ENCODE results near the gene TMEM163. TPM values are rescaled to one million over a fixed set of nuclear protein-coding genes. Genes with fewer than 3 reads are reported as not detected.

Gene TMEM163
- total RNA-seq, 4 donors from 2014 or later, result 0.34 to 1.2 TPM; not detected in 2

DNA sequence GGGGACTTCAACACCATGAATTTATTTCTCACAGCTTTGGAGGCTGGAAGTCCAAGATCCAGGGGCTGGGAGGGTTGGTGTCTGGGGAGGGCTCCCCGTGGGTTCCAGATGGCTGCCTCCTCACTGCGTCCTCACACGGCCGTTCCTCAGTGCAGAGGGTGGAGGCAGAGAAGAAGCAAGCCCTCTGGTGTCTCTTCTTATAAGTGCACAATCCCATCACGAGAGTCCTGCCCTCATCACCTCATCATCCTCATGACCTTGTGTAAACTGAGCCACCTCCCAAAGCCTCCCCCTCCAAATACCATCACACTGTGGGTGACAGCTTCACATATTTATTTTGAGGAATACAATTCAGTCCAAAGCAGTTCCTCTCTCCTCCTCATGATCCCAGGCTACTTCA is 26.3 kb downstream of the TMEM163 start:
- no peaks in the 10 kb centered on the region for H3K36me3 ChIP-seq
- no peak for DNase-seq
- H3K4me3 ChIP-seq, result no peak overlapping the region
- no peaks in the 10 kb centered on the region for H3K9me3 ChIP-seq
- TF ChIP-seq, protein P1, sequence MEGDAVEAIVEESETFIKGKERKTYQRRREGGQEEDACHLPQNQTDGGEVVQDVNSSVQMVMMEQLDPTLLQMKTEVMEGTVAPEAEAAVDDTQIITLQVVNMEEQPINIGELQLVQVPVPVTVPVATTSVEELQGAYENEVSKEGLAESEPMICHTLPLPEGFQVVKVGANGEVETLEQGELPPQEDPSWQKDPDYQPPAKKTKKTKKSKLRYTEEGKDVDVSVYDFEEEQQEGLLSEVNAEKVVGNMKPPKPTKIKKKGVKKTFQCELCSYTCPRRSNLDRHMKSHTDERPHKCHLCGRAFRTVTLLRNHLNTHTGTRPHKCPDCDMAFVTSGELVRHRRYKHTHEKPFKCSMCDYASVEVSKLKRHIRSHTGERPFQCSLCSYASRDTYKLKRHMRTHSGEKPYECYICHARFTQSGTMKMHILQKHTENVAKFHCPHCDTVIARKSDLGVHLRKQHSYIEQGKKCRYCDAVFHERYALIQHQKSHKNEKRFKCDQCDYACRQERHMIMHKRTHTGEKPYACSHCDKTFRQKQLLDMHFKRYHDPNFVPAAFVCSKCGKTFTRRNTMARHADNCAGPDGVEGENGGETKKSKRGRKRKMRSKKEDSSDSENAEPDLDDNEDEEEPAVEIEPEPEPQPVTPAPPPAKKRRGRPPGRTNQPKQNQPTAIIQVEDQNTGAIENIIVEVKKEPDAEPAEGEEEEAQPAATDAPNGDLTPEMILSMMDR (IDR thresholded peaks at IDR 0.05), result no peak
- TF ChIP-seq POLR2A (IDR thresholded peaks at IDR 0.05), result no peak
- intact Hi-C loops (cut with DNase I; ENCODE audit: low total_unique reads), result no loop called here
- no peaks in the 10 kb centered on the region for H3K4me1 ChIP-seq
- H3K27me3 ChIP-seq, result no peaks in the 10 kb centered on the region
- H3K27ac ChIP-seq, result no peak overlapping the region

DNA sequence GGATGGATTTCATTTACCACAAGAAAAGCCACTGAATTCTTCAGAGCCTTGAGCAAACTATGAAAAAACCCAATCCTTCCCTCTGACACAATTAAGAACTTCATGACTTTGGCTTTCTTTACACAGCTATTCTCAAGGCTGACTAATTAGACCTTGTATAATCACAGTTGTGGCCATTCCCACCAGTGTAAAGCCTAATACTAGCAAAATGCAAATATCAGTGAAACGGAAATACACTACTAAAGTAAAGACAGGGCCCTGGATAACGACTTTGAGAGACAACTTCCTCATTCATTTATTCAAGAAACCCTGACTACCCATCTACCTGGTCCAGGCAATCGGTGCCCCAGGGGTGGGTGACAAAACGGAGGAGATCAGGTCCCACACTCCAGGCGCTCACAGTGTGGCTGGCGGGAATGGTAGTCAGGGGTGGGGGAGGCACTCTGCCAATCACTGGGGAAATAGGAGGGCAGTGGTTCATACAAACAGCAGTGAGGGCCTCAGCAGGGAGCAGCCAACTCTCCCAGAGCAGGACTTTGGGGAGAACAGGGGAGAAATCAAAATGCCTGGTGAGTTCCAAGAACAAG is 28.1 kb downstream of the TMEM163 start:
- TF ChIP-seq, protein P1 (IDR thresholded peaks at IDR 0.05), result no peak
- no peak for TF ChIP-seq POLR2A (IDR thresholded peaks at IDR 0.05)
- DNase-seq, result no peak
- Histone ChIP-seq H3K4me3 (no peak overlapping the region), H3K4me1 (no peaks in the 10 kb centered on the region), H3K27ac (no peak overlapping the region), H3K36me3 (no peaks in the 10 kb centered on the region), H3K27me3 (no peaks in the 10 kb centered on the region), H3K9me3 (no peaks in the 10 kb centered on the region)
- intact Hi-C loops (cut with DNase I; ENCODE audit: low total_unique reads), result no loop called here

DNA sequence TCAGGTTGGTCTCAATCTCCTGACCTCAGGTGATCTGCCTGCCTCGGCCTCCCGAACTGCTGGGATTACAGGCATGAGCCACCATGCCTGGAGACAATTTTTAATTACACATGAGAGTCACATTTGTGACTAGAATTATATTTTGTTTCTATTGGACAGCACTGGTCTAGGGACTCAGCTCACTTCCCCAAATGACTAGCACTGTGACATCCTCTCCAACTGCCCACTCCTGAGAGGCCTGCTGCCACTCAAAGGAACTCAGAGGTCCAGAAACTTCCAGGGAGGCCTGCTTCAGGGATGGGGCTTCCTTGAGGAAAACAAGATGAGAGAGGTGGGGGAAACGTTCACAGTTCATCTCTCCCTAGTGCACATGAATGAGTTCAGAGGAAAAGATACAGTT is 29.5 kb downstream of the TMEM163 start:
- TF ChIP-seq, protein P1 (IDR thresholded peaks at IDR 0.05), result no peak
- TF ChIP-seq POLR2A (IDR thresholded peaks at IDR 0.05), result no peak
- intact Hi-C loops (cut with DNase I; ENCODE audit: low total_unique reads), result no loop called here
- Histone ChIP-seq H3K27ac (no peak overlapping the region), H3K9me3 (no peaks in the 10 kb centered on the region), H3K4me1 (no peaks in the 10 kb centered on the region), H3K27me3 (no peaks in the 10 kb centered on the region), H3K36me3 (no peaks in the 10 kb centered on the region), H3K4me3 (no peak overlapping the region)
- DNase-seq, result no peak

DNA sequence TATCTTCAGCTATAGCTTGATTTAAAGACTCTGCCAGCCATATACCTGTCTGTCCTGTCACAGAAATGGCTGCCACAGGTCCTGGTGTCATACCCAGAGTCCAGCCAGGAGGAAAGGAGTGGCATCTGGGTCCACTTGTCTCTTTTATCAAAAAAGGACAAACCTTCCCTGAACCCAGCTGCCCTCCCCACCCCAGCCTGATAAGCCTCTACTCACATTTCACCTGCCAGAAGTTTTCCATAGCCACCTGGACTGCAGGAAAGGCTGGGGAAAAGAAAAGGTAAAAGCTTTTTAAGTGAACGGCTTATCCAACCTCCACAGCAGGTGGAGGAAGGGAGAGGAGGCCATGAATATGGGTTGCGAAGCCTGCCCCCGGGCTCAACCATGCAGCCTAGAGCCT is 32.8 kb downstream of the TMEM163 start:
- DNase-seq, result no peak
- H3K36me3 ChIP-seq, result no peaks in the 10 kb centered on the region
- H3K9me3 ChIP-seq, result no peaks in the 10 kb centered on the region
- TF ChIP-seq, protein P1 (IDR thresholded peaks at IDR 0.05), result no peak
- no peak for TF ChIP-seq POLR2A (IDR thresholded peaks at IDR 0.05)
- no peak overlapping the region for H3K27ac ChIP-seq
- H3K27me3 ChIP-seq, result no peaks in the 10 kb centered on the region
- H3K4me1 ChIP-seq, result no peaks in the 10 kb centered on the region
- H3K4me3 ChIP-seq, result no peak overlapping the region
- intact Hi-C loops (cut with DNase I; ENCODE audit: low total_unique reads), result no loop called here

DNA sequence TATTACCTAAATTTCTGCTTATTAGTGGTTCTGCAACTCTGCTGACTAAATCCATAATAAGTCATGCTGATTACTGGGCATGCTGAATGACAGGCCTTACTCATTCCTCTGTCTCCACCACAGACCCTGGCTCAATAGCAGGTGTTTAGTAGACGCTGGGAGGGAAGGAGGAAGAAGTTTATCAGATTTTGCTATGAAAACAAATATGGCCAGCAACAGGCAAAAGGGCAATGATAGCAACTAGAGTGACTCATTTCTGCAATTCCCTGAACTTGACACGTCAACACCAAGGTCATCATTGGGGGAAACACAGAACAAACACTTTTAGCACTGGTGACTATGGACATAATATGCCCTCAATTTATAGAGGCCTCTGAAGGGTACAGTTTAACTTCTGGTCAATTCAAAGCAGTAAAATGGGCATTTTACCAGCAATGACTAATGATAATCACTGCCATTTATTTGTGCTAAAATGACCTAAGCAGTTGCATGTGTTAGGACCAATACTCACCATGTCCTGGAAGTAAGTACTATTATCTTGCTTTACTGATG is 35.2 kb downstream of the TMEM163 start:
- Histone ChIP-seq H3K4me1 (no peaks in the 10 kb centered on the region), H3K9me3 (no peaks in the 10 kb centered on the region), H3K27ac (no peak overlapping the region), H3K27me3 (no peaks in the 10 kb centered on the region), H3K4me3 (no peak overlapping the region), H3K36me3 (no peaks in the 10 kb centered on the region)
- TF ChIP-seq, protein P1 (IDR thresholded peaks at IDR 0.05), result no peak
- TF ChIP-seq POLR2A (IDR thresholded peaks at IDR 0.05), result no peak
- intact Hi-C loops (cut with DNase I; ENCODE audit: low total_unique reads), result no loop called here
- DNase-seq, result no peak

All from uterus (tissue), 4 donors.